HG03378 (cell line): ENCODE results near the gene REG3G.
"Not testable (repeated sequence)": the region's sequence is repeated elsewhere in the genome, so short reads cannot be mapped to it uniquely, and the experiment has no call there.

ENCODE experiments used
- ATAC-seq: cut with Tn5 transposase; IDR thresholded peaks from one replicate; pipeline ENCODE4 v1.9.1; 2021; ENCODE audit warnings: mild to moderate bottlenecking, moderate library complexity; ENCODE audit not compliant: unreplicated experiment

Gene REG3G

GRCh38 chr2:79013629-79014028, 11.9 kb upstream of the REG3G start:
- ATAC-seq: no peak

GRCh38 chr2:79016342-79016741, 9.2 kb upstream of the REG3G start:
- no peak for ATAC-seq

GRCh38 chr2:79026061-79026460, 559 bp downstream of the REG3G start:
- ATAC-seq: no peak

GRCh38 chr2:79039944-79040343, 14.4 kb downstream of the REG3G start:
- no peak for ATAC-seq

GRCh38 chr2:79041032-79041448, 15.5 kb downstream of the REG3G start:
- no peak for ATAC-seq

GRCh38 chr2:79053486-79053885, 28.0 kb downstream of the REG3G start:
- ATAC-seq: not testable (repeated sequence)

- ATAC-seq: not testable (repeated sequence)
Observed at GRCh38 chr2:79054769-79055168, 29.3 kb downstream of the REG3G start.

- ATAC-seq: no peak
Observed at GRCh38 chr2:79065201-79065600, 39.7 kb downstream of the REG3G start.

GRCh38 chr2:79071078-79071477, 45.6 kb downstream of the REG3G start:
- no peak for ATAC-seq
